GM15510 (cell line): ENCODE results near the gene MCC.

ENCODE experiments used
- POLR2A ChIP-seq: IDR thresholded peaks from 3 replicates; pipeline ENCODE4 v1.6.1; 2011; ENCODE audit warnings: borderline replicate concordance; ENCODE audit not compliant: insufficient read length; ENCODE audit errors: extremely low read depth

MCC gene

GRCh38 chr5:112974901-112975300 is 513.4 kb downstream of the MCC start:
- TF ChIP-seq POLR2A: no peak

GRCh38 chr5:112973904-112974303 is 514.3 kb downstream of the MCC start:
- TF ChIP-seq POLR2A: no peak

GRCh38 chr5:112973036-112973435 is 515.2 kb downstream of the MCC start:
- TF ChIP-seq POLR2A: no peak
